ENCODE results near the gene PTPRC.

Gene PTPRC

DNA sequence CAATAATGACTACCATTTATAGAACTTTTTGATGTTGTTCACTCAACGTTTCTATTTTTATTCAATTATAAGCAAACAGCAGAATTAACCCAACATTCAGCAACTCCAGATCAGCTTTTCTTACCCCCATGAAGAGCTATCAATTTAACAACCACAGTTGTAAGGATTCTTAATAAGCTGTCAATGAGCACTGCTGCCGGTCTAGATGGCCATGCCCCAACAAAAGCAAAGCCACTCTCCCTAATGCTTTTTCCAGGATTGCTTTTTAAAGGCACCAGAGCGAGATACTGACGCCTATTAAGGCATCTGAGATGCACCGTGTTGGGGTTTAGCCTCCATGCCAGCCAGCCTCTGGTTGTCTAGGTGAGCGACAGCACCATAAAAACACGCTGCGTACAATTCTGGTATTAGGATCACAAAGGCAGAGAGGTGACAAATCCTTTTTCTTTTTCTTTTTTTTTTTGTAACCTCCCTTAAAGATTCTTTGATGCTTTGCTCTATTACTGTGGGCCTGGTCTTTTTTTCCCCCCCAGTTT lies 39.5 kb downstream of the PTPRC start:
- DNase-seq, result peak in 1 of 2 donors; percentile 40

DNA sequence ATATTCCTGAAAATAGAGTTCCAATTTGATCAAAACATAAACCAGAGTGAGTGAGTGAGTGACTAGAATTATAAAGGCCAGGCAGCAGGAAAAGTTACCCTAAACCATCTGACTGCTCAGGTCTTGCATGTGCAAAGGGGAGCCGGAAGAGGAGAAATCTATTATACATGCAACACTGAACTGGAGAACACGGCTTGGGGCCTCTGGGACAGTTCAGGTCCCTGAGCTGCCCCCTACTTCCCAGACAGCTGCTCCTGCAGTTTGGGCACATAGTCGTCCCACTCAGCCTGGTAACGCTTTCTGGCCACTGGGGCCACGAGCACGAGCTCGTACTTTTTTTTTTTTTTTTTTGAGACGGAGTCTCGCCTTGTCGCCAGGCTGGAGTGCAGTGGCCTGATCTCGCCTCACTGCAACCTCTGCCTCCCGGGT lies 40.1 kb downstream of the PTPRC start:
- peak; percentile 34 to 39 for DNase-seq

DNA sequence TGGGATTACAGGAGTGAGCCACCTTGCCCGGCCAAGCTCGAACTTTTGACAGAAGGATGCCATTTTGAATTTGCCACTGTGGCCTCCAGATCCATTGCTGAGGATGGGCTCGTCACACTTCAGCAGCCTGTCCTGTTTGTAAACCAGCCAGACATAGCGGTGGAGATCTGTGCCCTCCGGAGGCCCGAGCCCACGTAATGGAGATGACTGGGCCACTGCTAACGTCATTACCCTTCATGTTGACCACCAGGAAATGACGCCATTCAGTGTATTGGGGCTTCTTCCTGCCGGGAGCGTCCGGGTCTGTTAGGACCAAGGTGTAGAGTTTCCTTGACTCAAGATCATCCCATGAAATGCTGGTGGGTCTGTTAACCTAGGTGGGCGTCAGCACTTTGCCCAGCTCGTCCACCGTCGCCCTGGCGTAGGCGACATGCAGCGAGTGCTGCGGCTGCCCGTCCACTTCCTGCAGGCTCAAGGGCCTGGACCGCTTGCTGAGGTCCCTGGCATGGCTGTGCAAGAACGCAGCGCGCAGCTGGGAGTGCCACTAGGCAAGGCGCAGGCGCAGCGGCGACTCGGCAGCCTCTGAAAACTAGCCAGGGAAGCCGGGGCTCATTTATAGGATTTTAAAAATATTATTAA lies 40.8 kb downstream of the PTPRC start:
- peak; percentile 28 to 37 for DNase-seq

DNA sequence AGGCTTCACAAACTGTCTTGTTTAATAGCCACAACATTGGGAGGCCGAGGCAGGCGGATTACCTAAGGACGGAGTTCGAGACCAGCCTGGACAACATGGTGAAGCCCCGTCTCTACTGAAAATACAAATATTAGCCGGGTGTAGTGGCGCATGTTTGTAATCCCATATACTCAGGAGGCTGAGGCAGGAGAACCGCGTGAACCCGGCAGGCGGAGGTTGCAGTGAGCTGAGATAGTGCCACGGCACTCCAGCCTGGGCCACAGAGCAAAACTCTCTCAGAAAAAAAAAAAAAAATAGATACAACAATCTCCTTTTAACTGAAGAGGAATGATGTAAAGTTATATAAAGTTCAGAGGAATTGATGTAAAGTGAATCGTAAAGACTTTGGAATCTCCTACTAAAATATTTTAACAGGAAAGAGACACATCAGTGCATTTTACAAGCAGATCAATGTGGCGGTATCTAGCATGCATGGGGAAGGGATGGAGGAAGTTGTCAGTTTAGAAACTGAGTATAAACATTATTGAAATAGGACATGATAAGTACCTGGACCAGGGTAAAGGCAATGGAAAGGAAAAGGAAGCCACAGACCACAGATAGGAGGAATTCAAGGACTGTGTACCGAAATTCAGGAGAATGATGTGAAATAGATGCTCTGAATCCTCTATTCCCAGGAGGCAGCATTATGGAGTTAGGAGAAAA lies 41.5 kb downstream of the PTPRC start:
- DNase-seq, result no peak

DNA sequence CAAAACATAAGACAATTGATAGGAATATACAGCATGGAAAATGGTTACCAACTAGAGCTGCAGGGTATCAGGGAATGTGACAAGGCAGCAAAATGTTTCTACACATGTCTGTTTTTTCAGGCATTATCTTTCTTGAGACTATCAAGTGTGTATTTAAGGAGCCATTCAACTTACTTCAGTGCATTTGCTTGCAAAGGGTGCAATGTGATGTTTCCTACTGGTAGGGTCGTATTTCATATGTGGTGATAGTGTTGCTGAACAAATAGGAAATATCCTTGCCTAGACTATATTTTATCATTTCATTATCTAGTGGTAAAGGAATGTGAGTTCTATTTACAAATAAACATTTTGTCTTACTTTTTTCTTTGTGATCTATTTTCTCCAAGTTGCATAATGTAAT lies 42.4 kb downstream of the PTPRC start:
- no peak for DNase-seq

DNA sequence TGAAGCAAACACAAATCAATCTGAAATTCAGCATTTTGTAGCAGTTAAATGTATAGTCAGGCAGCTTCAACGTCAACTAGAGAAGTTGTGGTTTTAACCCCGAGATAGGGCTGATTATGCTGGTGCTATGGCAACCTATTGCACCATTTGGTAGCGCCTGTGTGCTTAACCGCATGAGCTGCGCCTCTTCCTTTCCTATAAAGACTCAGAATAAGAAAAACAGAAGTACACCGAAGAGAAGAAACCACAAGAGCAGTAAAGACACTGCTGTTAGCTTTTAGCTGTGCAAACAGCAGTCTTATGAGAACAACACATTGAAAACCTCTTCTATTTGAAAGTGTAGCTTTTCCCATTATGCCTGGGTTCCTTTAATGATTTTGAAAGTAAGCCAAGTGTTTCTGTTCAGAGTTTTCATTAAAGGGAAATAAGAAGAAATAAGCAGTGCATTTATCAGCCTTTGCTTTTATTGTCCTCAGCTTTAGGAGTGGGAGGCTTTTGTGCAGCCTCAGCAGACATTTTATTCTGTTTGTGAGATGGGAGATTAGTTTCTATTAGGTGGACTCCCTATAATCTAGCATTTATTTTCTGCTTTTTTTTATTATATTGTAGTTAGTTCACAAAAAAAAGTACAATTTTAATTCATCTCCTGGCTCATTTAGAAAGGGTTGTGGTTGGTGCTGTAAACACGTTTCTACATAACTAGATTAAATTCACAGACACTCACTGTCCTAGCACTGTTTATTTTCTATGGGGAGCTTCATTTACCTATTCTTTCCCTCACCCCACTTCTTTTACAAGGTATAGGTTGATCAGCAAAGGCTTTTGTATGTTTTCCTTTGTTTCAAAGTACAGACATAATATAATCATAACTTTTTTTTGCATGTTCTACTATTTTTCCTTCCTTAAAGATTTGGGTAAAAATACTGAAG lies 43.3 kb downstream of the PTPRC start:
- DNase-seq, result peak; percentile 68 to 75

DNA sequence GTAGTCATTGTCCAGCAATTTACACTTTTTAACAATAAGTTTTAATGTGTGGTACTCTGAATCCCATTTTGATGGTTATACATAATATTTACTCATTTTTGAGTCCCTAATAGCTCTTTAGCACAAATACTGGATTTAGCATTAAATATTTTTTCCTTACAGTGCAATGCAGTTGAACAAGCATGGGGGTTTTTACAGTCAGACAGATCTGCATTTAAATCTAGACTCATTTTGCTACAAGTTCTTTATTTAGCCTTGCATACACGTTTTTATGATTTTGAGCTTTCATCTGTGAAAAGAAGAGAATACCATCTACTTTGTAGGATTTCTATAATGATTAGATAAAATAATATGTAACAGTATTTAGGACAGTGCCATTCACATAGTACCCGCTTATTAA lies 44.0 kb downstream of the PTPRC start:
- DNase-seq, result no peak

DNA sequence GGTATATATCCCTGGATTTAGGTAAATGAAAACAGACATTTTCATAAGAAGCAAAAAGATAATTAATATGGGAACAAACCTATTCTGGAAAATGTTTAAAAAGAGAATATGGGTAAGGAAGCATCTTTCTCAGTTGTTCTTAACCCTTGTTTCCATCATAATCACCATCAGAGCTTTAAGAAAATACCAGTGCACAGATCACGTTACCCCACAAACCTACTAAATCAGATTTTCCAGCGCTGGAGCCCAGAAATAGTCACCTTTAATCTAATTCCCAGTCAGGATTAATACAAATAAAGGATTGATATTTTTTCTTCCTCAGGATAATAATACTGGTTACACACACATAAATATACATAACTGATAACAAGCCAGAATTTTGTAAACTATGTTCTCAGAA lies 44.6 kb downstream of the PTPRC start:
- DNase-seq, result no peak

DNA sequence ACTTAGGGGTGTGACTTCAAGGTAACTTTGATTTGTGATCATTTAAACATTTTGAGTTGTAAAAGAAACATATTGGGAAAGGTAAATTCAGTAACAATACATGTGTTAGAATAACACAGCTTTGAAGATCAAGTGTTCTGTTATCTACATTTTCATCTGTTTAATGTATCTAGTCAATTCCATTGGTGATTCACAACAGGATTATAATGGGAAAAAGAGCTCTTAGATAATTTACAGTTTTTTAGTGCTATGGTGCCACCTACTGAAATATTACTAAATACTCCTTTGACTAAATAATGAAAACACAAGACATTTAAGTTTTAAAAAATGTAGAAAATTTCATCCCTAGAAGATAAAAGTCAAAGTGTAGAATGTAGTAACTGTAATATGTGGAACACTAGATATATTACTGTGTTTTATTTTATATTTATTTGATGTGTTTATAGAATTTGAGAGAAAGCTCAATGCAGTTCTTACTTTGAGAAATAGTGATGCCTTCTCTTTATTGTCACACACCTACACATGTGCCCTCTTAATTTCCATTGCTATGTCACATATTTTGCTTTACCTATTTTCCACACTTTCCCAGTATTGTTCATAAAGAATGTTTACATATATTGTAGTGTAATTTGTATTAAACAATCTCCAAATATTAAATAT lies 47.4 kb downstream of the PTPRC start:
- DNase-seq, result no peak

DNA sequence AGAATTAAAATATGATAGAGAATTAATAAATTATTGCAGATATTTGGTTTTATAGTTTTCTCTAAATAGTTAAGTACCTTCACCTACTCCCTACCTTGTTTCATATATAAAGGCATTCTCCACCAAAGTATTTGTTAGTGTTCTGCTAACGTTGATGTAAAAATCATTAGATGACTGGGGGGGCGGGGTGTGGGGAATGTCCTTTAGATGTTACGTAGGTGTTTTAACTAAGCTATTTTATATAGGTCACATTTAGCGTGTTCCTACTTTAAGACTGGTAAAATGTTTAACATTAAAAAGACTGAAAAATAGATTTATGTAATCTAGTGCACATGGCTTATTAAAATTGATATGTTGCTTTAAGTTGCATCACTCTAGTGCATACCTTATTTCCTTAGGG lies 48.6 kb downstream of the PTPRC start:
- DNase-seq, result no peak

DNA sequence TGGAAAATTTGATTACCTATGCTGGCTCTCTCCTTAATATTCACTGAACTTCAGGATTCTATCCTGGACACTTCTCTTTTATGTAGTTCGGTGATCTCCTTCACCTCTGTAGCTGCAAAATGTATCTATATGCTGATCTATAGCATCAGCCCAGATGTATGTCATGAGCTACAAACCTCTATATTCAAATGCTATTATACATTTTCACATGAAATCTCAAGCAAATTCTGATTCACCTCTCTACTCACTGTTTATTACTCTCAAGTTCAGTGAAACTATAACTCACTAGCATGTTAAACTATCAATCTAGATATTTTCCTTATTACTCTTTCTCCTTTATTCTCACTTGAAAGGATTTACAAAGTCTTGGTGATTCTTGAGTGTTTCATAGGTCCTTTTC lies 52.2 kb downstream of the PTPRC start:
- no peak for DNase-seq

DNA sequence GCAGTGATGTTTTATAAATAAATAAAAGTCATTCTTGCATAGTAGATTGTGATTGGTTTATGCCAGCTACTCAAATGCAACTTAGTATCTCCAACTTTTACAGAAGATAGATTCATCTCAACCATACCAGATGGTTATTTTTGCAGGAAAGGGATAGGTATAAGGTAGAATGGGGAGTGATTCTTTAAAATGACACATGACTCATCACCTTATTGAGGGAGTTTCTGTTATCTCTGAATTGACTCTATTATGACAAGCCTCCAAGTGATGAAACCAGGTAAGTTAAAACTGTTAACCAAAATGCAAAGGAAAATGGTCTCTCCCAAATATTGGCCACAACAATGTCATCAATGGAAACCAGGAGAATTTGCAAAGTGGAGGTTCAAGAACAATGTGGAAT lies 54.5 kb downstream of the PTPRC start:
- no peak for DNase-seq

DNA sequence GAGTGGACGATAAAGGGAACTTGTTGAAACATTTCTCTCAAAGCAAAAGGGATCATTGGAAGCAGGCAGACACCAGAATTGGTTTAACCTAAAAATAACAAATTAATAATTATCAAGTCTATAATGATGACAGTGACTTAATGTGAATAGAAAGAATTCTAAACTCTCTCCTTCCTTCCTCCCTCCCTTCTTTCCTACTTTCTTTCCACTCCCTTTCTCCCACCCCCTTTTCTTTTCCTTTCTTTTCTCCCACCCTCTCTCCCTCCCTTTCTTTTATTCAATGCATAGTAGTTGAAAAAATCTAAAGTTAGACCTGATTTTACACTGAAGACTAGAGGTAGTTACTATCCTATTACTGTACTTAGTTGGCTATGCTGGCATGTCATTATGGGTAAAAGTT lies 55.7 kb downstream of the PTPRC start:
- DNase-seq, result no peak

DNA sequence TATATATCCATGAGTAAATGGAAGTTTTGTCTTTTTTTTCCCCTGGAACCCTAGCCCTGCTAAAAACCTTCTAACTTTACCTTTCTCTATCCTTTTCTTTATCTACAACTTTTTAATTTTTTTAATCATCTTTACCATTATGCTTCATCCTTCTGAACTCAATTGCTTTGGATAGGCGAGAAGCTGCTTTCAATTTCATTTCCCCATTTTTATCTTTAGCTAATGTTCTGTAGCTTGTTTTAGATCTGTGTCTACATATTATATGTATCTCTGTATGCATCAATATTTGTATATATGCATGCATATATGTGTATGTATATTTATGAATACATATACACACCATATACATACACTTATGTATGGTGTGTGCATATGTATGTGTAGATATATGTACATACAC lies 57.4 kb downstream of the PTPRC start:
- DNase-seq, result no peak

DNA sequence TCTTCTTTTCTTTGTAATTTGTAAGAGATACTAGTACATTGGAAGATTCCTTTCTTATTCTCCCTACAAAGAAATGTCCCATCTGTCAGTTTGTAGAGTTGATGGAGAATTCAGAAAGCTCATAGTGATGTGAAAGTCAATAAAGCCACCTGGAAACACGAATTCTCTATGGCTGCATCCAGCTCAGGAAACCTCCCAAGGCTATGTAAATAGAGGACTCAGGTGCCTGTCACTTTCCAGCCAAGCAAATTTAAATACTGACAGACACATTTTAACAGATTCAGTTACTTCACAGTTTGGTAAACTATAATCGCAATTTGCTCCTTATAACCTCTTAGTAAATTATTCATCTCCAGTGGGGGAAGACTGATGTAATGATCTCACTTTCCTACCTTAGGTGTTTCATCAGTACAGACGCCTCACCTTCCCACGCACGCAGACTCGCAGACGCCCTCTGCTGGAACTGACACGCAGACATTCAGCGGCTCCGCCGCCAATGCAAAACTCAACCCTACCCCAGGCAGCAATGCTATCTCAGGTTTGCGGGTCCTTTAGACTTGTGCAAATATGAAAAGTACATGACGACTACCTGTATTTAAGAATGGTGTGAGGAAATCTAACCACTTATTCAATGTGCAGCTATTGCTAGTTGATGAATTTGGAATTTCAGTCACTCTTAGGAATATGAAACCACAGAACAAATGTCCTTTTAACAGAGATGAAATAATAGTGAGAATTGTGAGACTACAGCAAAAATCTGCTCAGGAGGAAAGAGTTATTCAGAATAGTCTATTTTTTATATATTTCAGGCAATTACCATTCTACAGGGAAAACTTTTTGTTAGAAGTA lies 60.6 kb downstream of the PTPRC start:
- peak; percentile 79 to 80 for DNase-seq

DNA sequence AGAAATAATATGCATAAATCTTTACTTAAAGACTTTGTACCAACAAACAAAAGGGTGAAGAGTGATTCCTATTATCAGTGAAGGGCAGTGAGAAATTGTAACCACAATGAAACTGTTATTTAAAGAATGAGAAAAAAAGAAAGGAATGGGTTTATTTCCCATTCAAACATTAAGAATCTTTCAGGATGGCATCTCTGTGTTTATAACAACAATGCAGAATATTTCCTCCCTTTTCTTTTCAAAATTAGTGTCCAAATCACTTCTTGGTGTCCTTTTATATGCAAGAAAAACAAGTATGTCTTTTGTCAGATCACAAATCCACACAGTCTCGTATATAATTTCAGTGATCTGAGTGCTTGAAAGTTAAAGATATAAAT lies 61.2 kb downstream of the PTPRC start:
- no peak for DNase-seq

DNA sequence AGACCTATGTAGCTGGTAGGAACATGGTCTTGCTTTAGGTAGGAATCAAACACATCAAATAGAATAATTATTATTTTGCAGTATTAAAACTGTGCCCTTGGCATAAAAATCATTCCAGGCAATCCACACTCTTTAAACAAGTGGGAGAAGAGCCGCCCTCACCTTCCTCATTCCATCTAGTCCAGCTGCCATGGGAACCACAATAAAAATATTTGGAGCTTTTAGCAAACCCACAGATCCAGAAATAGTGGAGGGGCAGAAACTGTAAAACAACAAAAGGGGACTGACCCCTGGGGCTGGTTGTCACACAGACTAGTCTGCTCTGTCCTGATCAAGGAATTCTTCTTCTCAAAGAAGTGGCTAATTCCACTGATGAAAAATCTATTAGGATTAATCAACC lies 61.6 kb downstream of the PTPRC start:
- DNase-seq, result no peak

DNA sequence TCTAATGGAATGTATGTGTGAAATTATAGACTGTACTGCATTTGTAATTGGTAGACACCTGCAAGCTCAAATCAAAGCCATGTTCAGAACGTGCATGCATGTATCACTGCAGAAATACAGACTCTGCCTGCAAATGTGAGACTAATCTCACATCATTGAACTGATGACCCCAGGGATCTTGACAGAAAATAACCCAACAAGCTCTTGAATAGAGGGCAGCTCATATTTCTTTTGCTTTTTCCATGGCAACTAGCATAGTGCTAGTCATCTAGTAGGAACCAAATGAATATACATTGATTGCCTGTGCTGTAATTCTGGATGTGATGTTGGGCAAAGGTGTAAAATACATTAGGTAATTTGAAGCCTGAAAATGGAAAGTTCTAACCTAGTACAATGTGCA lies 62.4 kb downstream of the PTPRC start:
- no peak for DNase-seq

DNA sequence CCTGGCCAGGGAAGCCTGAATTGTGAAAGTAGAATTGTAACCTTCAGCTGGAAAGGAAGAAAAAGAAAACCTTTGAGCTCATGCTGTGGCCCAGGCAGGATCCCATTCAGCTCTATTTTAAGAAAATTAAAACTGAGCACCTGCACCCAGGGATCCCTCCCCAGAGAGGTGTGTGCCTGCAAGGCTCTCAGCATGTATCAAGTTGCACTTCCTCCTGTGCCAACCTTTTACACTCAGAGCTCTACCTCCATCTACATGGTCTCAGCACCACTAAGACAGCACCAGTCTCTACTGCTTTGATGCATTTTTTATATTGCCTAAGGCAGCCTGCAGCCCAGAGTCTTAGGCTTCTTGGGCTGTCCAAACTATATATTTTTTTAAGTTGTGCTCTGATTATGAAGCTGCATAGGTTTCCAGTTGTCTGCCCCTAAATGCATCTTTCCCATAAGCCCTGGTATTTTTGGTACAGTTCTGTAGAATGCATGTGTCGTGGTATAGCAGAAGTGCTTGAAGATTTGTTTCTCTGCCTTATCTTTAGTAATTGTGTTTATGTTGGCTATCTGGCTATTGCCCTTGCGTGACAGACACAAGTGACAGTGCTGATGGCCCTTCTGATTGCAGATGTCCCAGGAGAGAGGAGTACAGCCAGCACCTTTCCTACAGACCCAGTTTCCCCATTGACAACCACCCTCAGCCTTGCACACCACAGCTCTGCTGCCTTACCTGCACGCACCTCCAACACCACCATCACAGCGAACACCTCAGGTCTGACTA lies 63.1 kb downstream of the PTPRC start:
- no peak for DNase-seq

DNA sequence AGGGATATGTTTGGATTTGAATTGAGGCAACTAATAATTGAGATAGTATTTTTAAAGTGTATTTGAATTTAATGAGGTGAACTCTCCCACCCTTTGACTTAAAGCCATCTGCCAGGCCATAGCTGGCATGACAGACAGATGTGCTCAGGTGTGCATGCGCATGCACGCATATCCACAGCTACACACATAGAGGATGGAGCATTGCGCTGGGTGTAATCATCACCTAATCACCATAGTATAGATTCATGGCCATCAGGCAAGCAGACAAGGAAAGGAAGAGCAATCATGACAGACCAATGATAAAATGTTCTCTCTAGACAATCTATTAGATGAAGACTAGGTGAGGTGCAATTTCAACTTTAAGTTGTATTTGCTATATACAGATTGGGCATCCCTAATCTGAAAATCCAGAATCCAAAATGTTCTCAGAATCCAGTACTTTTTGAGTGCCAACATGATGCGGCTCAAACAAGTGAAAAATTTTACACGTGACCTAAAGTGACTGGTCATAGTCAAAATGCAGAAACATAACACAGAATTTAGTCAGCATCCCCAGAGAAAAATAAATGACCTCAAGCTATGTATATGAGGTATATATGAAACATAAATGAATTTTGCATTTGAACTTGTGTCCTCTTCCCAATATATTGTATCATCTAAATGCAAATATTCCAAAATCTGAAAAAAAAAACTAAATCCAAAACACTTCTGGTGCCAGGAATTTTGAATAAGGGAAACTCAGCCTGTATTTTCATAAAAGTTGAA lies 70.1 kb downstream of the PTPRC start:
- DNase-seq, result no peak
